DMS53 treated with DMSO at 0.1 percent for 48 hours (cell line): ENCODE data around the gene GRAMD1B.
"Not testable (repeated sequence)": the region's sequence is repeated elsewhere in the genome, so short reads cannot be mapped to it uniquely, and the experiment has no call there.

ENCODE experiments used
- DNase-seq: peaks from one replicate; lab custom pipeline; 2025; ENCODE audit not compliant: unreplicated experiment; lab: John Stamatoyannopoulos, UW

GRAMD1B gene

GRCh38 chr11:123566852-123567251 is 136.8 kb downstream of the GRAMD1B start:
- no peak for DNase-seq

DNA sequence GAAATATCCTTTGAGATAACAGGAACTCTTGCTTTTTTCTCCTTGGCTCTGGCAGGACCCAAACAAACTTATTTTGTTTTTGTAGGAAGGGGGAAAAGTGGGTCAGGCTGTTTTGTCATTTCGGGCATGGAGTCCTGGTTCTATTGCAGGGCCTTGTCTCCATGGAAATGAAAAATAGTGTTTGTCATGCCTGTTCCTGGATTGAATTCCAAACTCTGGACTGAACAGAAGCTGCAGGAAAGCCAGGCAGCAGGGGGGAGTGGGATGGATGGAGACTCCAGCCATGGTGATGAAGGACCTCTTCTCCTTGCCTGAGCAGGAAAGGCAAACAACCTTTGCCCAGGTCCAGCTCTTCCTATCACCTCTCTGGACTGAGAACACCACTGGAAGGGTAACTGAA is 137.4 kb downstream of the GRAMD1B start:
- DNase-seq: peak; percentile 53

GRCh38 chr11:123568367-123568870 is 138.3 kb downstream of the GRAMD1B start:
- DNase-seq: no peak

- DNase-seq: no peak
These were observed 139.3 kb downstream of the GRAMD1B start for GRCh38 chr11:123569393-123569792.

DNA sequence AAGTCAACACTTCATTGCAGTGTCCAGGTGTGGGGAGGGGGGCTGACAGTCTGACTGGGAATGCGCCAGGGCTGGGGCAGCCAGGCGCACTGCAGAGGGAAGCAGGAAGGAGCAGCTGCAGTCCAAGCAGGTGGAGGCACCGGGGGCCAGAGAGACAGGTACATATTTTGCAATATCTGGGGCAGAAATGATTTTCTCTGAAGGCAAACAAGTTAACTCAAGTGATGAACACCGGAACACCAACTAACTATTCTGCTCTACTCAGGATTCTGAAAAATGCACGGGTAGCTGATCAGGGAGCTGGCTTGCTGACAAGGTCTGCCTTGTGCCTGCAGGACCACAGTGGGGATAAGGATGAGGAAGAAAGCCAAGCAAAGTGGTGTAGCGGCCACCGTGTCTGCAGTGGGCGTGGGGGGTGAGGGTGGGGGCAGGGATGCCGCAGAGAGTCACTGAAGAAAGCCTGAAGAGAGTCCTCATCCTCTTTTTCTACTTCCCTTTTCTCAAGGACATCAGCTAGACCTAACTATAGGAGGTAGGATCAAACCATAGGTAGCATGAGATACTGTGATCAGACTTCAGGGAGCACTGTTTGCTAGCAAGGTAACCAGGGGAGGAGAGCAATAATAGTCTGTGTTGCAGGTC is 141.0 kb downstream of the GRAMD1B start:
- no peak for DNase-seq

DNA sequence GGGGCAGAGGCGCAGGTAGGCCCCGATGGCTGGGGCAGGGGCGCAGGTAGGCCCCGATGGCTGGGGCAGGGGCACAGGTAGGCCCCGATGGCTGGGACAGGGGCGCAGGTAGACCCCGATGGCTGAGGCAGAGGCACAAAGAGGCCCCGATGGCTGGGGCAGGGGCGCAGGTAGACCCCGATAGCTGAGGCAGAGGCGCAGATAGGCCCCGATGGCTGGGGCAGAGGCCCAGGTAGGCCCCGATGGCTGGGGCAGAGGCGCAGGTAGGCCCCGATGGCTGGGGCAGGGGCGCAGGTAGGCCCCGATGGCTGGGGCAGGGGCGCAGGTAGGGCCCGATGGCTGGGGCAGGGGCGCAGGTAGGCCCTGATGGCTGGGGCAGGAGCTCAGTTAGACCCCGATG is 142.7 kb downstream of the GRAMD1B start:
- DNase-seq: not testable (repeated sequence)

DNA sequence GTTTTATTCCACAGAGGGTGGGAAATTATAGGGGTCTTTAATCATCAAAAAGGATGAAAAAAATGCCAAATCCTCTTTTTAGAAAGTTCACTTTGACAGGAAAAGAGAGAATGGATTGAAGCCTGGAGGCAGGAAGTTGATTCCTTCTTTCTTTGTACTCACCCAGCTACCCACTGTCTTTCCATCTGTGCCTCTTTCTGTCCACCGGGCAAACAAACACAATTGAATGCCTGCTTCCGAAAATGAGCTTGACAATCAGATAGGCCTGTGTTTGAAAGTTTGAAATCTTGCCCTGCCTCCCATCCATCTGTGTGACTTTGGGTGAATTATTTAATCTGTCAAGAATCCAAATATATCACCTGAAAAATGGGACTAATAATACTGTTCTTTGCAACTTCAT is 143.2 kb downstream of the GRAMD1B start:
- DNase-seq: no peak

DNA sequence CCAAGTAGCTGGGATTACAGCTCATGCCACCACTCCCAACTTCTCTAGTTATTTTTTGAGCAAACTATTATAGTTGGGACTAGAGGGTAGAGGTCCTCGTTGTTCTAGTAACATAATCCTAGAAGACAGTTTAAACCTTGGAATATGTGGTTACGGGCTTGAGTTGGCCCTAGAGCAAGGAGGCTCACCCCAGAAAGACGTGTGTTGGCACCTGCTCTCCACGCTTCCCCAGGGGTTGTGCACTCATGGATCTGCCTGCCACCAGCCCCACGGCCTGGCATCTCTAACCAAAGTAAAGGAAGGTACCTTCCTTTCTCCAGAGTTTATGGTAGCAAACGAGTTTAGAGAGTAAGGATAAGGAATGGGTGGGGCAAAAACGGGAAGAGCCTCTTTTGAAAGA is 145.4 kb downstream of the GRAMD1B start:
- no peak for DNase-seq

- DNase-seq: no peak
These were observed 146.0 kb downstream of the GRAMD1B start for GRCh38 chr11:123576082-123576481.

DNA sequence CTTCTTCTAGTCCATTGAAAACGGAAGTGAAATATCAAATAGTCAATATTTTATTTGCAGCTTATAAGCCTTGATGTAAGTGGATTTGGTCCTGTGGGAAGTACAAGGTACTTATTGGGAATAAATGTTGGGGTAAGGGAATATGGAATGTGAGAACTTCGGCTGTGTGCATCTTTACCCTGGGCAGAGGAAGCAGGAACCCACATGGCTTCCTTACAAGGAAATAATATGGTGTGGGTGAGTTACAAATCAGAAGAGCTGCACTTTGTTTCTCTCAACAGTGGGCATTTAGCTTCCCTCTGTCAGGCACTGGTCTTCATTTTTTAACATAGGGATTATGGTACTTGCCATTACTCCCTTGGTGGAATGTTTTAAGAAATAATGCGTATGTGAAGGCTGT is 146.4 kb downstream of the GRAMD1B start:
- no peak for DNase-seq

DNA sequence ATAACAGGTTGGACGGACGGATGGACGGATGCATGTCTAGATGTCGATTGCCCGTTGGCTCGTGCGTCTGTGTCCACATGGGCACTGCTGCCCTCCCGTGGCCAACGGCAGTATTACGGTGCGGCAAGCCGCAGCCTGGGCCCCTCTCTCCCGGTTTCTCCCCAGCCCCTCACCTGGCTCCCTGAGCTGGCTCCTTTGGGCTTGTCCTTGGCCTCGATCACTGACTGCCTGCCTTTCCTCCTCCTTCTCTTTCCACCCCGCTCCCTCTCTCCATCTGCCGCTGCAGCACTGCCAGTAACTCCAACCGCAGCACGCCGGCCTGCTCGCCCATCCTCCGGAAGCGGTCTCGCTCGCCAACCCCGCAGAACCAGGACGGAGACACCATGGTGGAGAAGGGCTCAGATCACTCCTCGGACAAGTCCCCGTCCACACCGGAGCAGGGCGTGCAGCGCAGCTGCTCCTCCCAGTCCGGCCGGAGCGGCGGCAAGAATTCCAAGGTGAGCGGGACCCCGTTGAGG is 147.1 kb downstream of the GRAMD1B start:
- DNase-seq: peak; percentile 41

GRCh38 chr11:123578778-123579481 is 148.9 kb downstream of the GRAMD1B start:
- DNase-seq: no peak

DNA sequence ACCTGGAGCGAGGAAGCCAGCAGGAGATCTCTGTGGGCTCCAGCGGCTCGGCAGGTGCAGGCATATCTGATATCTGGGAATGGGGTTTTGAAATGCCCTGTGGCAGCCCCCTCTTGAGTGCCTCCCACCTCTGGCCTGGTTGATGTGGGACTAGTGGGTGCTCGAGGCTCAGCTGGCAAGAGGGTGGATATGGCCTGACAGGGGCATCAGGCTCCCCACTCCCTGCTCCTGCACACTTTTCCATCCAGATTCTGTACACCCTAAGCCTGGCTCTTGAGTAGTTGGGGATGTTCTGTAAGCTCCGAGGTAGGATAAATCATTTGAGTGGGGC is 149.4 kb downstream of the GRAMD1B start:
- DNase-seq: no peak

GRCh38 chr11:123580137-123580536 is 150.1 kb downstream of the GRAMD1B start:
- no peak for DNase-seq

GRCh38 chr11:123580557-123581275 is 150.6 kb downstream of the GRAMD1B start:
- DNase-seq: peak; percentile 72

DNA sequence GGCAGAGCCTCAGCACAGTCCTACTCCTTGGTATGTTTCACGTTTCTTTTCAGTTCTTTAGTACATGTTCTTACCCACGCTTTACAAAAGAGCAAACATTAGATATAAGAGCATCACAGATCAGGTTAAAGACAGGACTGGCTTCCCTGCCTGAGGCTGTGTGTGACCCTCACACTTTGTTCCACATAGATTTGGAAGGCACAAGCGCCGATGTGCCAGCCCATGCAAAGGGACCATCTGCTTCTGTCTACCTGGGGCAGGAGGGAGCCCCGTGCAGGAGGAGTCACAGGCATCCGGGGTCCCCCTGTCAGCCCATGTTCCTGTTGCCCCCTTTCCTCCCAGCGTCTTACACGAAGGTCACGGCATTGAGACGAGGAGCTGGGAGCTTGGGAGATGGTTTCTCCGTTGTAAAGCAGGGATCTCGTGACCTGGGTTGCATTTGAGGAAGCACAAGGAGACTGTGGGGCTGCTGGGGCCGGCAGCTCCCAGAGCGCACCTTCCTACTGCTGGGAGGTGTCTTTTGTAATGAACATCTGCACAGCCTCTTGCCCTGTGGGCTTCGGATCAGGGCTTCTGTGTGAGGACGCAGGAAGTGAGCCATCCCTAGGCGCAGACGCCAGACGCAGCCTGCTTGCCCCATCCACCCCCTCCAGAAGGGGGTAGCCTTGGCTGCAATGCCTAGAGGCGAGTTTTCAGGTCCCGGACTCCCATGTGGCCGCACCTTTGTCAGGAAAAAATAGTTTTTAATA is 151.8 kb downstream of the GRAMD1B start:
- DNase-seq: no peak

GRCh38 chr11:123582992-123583504 is 153.0 kb downstream of the GRAMD1B start:
- no peak for DNase-seq

DNA sequence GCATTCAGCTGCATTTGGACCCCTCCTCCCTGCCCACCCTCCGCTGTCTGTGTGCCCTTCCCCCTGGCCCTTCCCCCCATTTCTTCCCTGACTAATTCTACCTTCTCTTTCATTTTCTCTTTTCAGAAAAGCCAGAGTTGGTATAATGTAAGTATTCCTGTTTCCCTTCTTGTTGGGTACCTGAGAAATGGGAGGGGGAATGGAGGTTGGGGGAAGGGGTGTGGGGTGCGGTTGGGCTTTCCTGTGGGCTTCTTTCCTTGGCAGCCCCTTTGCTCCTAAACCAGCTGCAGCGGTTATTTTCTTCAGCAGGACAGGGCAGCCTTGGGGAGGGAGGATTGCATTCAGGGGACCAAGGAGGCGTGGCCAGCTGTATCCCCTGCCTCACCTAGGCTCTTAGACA is 154.1 kb downstream of the GRAMD1B start:
- DNase-seq: no peak

DNA sequence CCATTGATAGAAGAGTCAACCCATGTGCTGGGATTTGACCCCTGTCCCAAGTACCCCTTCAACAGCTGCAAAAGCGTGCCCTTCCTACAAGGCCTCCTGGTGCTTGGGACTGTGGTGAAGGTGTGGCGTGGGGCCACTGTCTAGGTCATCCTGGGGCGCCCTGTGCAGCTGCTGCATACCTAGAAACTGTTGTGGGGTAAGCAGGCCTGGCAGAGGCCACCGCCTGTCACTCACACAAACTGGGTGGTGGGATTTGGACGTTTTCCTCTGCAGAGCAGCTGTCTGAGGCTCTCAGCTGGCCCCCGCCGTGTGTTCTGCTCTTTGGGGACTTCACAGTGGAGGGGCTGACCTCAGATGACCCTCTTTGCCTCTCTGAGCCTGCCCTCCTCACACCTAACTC is 154.7 kb downstream of the GRAMD1B start:
- DNase-seq: no peak

- no peak for DNase-seq
These were observed 155.1 kb downstream of the GRAMD1B start for GRCh38 chr11:123585206-123585605.

DNA sequence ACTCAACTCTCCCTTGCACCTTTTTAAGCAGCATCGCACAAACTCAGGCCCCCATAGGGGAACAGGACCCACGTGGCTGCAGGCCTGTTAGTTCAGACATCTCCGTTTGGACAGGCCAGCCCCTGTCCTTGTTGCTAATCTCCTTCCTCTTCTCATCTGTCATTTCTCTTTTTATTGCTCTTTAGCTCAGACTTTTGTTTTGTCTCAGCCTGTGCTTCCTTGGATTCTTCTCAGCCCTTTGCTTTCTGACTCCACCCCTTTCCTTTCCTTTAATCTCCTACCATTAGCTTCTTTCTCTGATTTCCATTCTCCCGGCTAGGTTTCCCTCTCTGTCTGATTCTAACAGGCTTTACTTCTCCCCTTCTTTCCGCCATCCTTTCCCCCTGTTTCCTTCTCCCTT is 155.6 kb downstream of the GRAMD1B start:
- no peak for DNase-seq
